Lower leg skin (tissue), 4 donors: Measurements from ENCODE around the gene MEX3C. TPM values are rescaled to one million over a fixed set of nuclear protein-coding genes. Genes with fewer than 3 reads are reported as not detected.
A peak's percentile ranks its signal among the peaks of the same experiment; 100 is the strongest.

Experiments used
- DNase-seq, 2 donors: peaks; one replicate each; pipeline ENCODE4 v3.0.0-alpha.2; 2019; ENCODE audit warnings: low spot score in 2 of 2
- H3K4me3 ChIP-seq: fragments of 200-600 bp; sonication (generic); 2 replicates; pipeline ENCODE4 v1.5.1; 2017; ENCODE audit warnings: mild to moderate bottlenecking, low read depth; ENCODE audit not compliant: poor library complexity, severe bottlenecking
- CTCF ChIP-seq, 3 donors: fragments of 450-650 bp; IDR thresholded peaks; one replicate each; pipeline ENCODE4 v1.5.1; 2016; ENCODE audit warnings: antibody characterized with exemption in 3 of 3, mild to moderate bottlenecking in 3 of 3, moderate library complexity in 2 of 3
- POLR2A ChIP-seq, 2 donors: fragments of 450-650 bp; IDR thresholded peaks; one replicate each; pipeline ENCODE4 v1.6.1; 2016 to 2017; ENCODE audit warnings: antibody characterized with exemption in 2 of 2, mild to moderate bottlenecking in 1 of 2, moderate library complexity in 1 of 2
- WGBS, 2 donors: methylation state at CpG; one replicate each; pipeline ENCODE4 v1.1.5; 2018; 5-methylcytosine and 5-hydroxymethylcytosine counted together
- intact Hi-C: fragments of 100-400 bp; cut with DNase I; formaldehyde crosslinking; loops from one replicate; pipeline ENCODE4 v1.15.0; 2023; ENCODE audit warnings: low total_unique reads
- total RNA-seq, 4 donors: library from RNA; depleted of rRNA; stranded (reverse); fragments of >200 nt; gene quantifications; one replicate each; pipeline ENCODE4 v1.1.0, GENCODE V29; 2016

MEX3C gene
- total RNA-seq, 4 donors from 2014 or later: 28.0 to 34.2 (median 30.6) TPM

GRCh38 chr18:51229328-51229727, 31.8 kb upstream of the MEX3C start:
- TF ChIP-seq POLR2A (IDR thresholded peaks at IDR 0.05) (no peak), CTCF (IDR thresholded peaks at IDR 0.05) (no peak)
- no peak overlapping the region for H3K4me3 ChIP-seq
- DNase-seq: no peak
- 72 to 77% methylated on average over 4 of the region's 4 CpGs for WGBS, 2 donors
- intact Hi-C loops: no loop called here

GRCh38 chr18:51227660-51228059, 30.2 kb upstream of the MEX3C start:
- no peak overlapping the region for H3K4me3 ChIP-seq
- DNase-seq: no peak
- intact Hi-C loops: no loop called here
- TF ChIP-seq POLR2A (IDR thresholded peaks at IDR 0.05) (no peak), CTCF (IDR thresholded peaks at IDR 0.05) (no peak)
- 41 to 75% methylated on average over 1 of the region's 1 CpG for WGBS, 2 donors

- no peak for DNase-seq
- WGBS, 2 donors: 87 to 90% methylated on average over 4 of the region's 4 CpGs
- no peak overlapping the region for H3K4me3 ChIP-seq
- TF ChIP-seq POLR2A (IDR thresholded peaks at IDR 0.05): no peak
- no peak for TF ChIP-seq CTCF (IDR thresholded peaks at IDR 0.05)
- intact Hi-C loops: no loop called here
Measured at GRCh38 chr18:51226587-51227350, 29.3 kb upstream of the MEX3C start.

- DNase-seq: no peak
- 54 to 65% methylated on average over 4 of the region's 4 CpGs for WGBS, 2 donors
- intact Hi-C loops: no loop called here
- no peak overlapping the region for H3K4me3 ChIP-seq
- TF ChIP-seq CTCF (IDR thresholded peaks at IDR 0.05): no peak
Measured at GRCh38 chr18:51226068-51226467, 28.6 kb upstream of the MEX3C start.

GRCh38 chr18:51212606-51213005, 15.1 kb upstream of the MEX3C start:
- H3K4me3 ChIP-seq: no peak overlapping the region
- no peak for DNase-seq
- intact Hi-C loops: no loop called here
- 66 to 84% methylated on average over 2 of the region's 2 CpGs for WGBS, 2 donors
- TF ChIP-seq POLR2A (IDR thresholded peaks at IDR 0.05): no peak
- no peak for TF ChIP-seq CTCF (IDR thresholded peaks at IDR 0.05)

- WGBS, 2 donors: 47 to 53% methylated on average over 4 of the region's 4 CpGs
- no peak for TF ChIP-seq CTCF (IDR thresholded peaks at IDR 0.05)
- no peak for TF ChIP-seq POLR2A (IDR thresholded peaks at IDR 0.05)
- intact Hi-C loops: no loop called here
Measured at GRCh38 chr18:51211552-51211951, 14.1 kb upstream of the MEX3C start.

More at GRCh38 chr18:51211552-51211951, 14.1 kb upstream of the MEX3C start:
- peak in 1 of 2 donors; percentile 47 for DNase-seq
- H3K4me3 ChIP-seq: no peak overlapping the region
